Cardiac fibroblast (primary cell): Measurements from ENCODE around the gene ATG2A.
A peak's percentile ranks its signal among the peaks of the same experiment; 100 is the strongest.

Source experiments
- DNase-seq, 2 donors: peaks; one replicate each; pipeline versions ENCODE4 v3.0.0 to v3.0.0-alpha.2; 2010; ENCODE audit warnings: low read depth in 2 of 2
- H3K4me3 ChIP-seq, 2 donors: replicated peaks in 1 of 2; 1 replicate in 1 of 2; 2 replicates in 1 of 2; pipeline ENCODE4 v1.5.1; 2011; ENCODE audit warnings: low read depth in 2 of 2, low read length in 2 of 2, mild to moderate bottlenecking in 2 of 2, moderate library complexity in 1 of 2
- TF ChIP-seq, protein P1 (sequence below): IDR thresholded peaks from one replicate; pipeline ENCODE4 v1.5.1; 2011; ENCODE audit warnings: low read depth, mild to moderate bottlenecking, low read length, inconsistent platforms

ATG2A gene

DNA sequence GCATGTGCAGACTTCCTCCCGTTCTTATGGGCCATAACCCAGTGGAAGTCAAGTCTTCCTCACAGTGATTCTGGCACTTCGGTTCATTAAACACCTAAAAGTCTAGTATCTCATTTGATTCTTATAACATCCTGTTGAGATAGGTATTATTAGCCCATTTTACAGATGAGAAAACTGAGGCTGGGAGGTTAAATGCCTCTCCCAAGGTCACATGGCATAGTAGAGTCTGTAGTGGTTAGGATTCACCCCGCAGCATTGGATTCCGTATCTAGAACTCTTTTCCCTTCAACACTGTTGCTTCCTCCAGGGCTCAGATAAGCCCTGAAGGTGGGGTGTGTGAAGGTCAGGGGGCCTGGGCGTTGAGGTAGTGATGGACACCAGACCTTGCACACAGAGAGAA is 15.3 kb upstream of the ATG2A start:
- no peak for DNase-seq
- TF ChIP-seq, protein P1, sequence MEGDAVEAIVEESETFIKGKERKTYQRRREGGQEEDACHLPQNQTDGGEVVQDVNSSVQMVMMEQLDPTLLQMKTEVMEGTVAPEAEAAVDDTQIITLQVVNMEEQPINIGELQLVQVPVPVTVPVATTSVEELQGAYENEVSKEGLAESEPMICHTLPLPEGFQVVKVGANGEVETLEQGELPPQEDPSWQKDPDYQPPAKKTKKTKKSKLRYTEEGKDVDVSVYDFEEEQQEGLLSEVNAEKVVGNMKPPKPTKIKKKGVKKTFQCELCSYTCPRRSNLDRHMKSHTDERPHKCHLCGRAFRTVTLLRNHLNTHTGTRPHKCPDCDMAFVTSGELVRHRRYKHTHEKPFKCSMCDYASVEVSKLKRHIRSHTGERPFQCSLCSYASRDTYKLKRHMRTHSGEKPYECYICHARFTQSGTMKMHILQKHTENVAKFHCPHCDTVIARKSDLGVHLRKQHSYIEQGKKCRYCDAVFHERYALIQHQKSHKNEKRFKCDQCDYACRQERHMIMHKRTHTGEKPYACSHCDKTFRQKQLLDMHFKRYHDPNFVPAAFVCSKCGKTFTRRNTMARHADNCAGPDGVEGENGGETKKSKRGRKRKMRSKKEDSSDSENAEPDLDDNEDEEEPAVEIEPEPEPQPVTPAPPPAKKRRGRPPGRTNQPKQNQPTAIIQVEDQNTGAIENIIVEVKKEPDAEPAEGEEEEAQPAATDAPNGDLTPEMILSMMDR, result no peak
- no peak overlapping the region for H3K4me3 ChIP-seq

DNA sequence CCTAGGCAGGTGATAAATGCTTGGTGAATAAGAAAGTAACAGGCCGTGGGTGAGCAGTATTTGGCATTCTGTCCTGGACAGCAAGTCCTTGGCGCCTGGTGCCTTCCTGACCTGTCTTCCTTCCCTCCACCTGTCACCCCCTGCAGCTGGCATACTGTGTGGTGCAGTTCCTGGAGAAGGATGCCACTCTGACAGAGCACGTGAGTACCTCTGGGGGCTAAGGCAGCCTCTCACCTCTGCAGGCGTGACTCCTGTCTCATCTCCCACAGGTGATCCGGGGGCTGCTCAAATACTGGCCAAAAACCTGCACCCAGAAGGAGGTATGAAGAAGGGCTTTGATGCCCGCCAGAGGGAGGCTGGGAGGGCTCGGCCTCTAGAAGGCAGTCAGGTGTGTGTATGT is 14.3 kb upstream of the ATG2A start:
- DNase-seq, result no peak
- H3K4me3 ChIP-seq, result no peak overlapping the region
- TF ChIP-seq, protein P1, result no peak

DNA sequence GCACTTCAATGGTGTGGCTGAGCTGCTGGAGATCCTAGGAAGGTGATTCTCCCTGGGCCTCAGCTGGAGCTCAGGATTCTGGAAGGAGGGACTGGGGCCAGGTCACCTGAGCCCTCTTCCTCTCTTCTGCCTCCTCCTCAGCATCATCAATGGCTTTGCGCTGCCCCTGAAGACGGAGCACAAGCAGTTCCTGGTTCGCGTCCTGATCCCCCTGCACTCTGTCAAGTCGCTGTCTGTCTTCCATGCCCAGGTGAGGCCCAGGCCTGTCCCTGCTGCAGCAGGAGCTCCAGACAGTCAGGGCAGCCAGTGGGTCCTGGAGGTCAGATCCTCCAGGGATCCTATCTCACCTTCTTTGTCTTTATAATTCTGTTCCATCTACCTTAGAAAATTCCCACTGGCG is 13.3 kb upstream of the ATG2A start:
- H3K4me3 ChIP-seq, result no peak overlapping the region
- no peak for DNase-seq
- TF ChIP-seq, protein P1, result no peak

DNA sequence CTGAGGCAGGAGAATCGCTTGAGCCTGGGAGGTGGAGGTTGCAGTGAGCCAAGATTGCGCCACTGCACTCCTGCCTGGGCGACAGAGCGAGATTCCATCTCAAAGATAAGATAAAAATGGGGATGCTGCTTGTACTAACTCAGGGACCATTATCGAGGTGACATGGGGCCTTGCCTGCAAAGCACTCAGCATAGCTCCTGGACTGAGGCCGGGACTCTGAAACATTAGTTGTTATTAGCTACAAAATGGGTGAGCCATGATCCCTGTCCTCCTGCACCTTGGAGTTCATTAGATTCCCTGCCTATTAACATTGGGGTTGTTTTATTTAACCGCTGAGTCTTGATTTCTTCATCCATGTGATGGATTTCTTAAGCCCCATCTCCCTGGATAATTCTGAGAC is 12.6 kb upstream of the ATG2A start:
- H3K4me3 ChIP-seq, result no peak overlapping the region
- DNase-seq, result no peak
- TF ChIP-seq, protein P1, result no peak

DNA sequence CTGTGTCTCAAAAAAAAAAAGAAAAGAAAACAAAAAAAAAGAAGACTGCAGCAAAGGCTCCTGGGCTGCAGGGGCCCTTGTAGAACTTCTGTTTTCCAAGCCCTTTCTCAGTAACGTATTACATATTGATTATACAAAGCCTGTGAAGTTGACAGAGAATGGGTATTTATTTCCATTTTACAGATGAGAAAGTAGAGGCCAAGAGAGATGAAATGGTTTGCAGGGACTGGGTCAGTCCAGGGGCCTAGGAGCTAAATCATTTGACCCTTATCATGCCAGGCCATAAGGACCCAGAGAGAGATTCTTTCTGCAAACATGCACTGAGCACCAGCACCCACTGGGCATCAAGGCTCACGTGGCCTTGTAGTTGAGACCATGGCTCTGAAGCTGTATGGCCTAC is 11.9 kb upstream of the ATG2A start:
- TF ChIP-seq, protein P1, result no peak
- no peak overlapping the region for H3K4me3 ChIP-seq
- DNase-seq, result no peak

DNA sequence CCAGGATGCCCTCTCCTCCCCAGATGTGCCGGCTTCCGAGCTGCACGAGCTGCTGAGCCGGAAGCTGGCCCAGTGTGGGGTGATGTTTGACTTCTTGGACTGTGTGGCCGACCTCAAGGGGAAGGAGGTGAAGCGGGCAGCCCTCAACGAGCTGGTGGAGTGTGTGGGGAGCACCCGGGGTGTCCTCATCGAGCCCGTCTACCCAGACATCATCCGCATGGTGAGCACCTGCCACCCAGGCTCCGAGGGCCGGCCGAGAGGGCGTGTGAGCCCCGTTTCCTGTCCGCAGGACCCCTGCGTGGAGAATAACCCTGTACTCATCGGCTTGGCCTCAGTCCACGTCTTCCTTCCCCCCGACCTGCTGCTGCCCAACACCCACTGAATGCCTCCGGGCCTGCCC is 9.7 kb upstream of the ATG2A start:
- DNase-seq, result no peak
- TF ChIP-seq, protein P1, result no peak
- no peak overlapping the region for H3K4me3 ChIP-seq

DNA sequence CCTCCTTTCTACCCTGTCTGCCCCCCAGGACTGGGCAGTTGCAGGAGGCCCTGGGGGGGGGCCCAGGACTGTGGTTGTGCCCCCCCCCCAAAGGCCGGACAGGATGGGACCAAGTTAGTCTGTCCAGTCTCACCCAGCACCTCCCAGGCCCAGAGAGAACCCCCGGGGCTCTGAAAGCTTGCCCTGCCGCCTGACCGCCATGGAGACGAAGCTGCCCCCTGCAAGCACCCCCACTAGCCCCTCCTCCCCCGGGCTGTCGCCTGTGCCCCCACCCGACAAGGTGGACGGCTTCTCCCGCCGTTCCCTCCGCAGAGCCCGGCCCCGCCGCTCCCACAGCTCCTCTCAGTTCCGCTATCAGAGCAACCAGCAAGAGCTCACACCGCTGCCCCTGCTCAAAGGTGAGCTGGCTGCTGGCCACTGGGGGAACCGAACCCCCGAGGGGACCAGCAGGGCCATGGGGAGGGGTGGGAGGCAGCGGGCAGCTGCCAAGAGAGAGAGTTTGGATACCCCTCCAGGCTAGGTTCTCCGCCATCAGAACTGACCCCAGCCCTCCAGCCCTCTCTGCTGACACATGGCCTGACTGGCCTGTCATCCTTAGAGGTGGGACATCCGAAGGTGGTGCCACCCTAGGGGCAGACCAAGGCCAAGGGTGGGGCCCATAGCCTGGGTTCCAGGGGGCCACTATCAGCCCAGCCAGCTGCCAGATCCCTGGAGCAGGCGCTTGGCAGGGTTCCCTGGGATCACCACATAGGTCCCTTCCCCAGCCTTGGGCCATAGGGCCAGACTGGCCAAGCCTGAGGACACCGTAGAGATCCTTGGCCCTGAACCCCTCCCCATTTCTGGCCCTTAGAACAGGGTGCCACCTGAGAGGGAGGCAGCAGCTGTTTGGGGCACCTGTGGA is 8.8 kb upstream of the ATG2A start:
- DNase-seq, result no peak
- TF ChIP-seq, protein P1, result no peak
- peak overlapping the region; percentile 89 to 93 for H3K4me3 ChIP-seq
